GM18498 (cell line): Measurements from ENCODE around the gene FAM111B.

Source experiments
- ATAC-seq: cut with Tn5 transposase; IDR thresholded peaks from one replicate; pipeline ENCODE4 v1.9.1; 2021; ENCODE audit warnings: mild to moderate bottlenecking, moderate library complexity; ENCODE audit not compliant: unreplicated experiment

FAM111B gene

DNA sequence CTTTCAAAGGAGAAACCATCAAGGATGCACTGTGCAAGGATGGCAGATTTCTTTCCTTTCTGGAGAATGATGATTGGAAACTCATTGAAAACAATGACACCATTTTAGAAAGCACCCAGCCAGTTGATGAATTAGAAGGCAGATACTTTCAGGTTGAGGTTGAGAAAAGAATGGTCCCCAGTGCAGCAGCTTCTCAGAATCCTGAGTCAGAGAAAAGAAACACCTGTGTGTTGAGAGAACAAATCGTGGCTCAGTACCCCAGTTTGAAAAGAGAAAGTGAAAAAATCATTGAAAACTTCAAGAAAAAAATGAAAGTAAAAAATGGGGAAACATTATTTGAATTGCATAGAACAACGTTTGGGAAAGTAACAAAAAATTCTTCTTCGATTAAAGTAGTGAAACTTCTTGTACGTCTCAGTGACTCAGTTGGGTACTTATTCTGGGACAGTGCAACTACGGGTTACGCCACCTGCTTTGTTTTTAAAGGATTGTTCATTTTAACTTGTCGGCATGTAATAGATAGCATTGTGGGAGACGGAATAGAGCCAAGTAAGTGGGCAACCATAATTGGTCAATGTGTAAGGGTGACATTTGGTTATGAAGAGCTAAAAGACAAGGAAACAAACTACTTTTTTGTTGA lies 45.4 kb downstream of the FAM111B start:
- ATAC-seq, result peak; percentile 86

DNA sequence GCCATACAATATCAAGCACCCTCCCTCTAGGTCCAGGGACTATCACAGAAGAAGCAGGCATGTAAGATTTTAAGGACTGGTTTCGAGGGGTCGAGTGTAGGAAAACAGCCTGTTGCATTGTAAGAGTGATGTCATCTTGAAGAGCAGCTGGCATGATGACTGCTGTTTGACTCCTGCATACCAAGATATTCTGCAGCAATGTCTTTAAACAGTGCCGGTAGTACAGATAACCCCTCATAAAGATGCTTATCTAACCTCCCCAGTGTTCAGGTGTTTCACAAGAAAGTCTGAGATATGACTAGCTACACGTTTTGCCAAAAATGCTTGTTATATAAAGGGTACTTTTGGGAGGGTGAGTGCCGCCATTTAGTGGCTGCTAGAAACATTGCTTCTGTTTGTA lies 47.6 kb downstream of the FAM111B start:
- no peak for ATAC-seq

GRCh38 chr11:59157433-59157832 lies 50.4 kb downstream of the FAM111B start:
- ATAC-seq, result no peak

DNA sequence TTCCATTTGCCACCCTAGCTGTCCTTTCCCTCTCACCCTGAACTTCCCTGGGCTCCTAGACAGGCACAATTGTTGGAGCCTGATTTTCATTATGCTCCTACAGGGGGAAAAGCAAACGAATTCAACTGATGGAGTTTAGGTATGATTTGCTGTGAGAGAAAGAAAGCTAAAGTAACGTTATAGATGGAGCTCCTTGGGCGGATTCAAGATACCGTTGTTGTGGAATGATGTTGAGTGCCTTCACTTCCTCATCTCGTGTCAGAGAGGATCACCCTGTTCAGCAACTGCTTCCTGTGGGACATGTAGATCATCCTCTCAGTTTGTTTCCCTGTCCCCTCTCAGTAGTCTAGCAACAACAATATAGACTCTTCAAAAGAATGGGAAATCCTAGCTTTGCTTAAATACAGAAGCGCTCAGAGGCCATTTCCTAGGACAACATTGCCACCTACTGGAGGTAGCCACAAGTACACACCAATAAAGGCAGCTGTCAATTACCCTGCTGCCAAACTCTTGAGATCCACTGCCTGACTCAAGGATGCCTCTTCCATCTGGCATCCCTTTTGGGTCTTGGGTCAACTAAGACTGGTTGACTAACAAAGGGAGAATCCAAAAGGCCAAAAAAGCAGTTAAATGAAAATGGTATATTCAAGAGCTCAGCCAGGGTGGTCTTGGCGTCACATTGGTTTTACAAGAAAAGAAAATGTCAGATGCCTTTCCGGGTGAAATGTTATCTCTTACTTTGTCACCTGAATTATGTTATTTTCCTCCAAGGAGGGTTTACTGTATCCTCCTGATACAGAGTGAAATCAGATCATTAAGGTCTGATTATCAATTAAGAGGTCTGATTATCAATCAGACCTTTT lies 51.4 kb downstream of the FAM111B start:
- peak; percentile 91 for ATAC-seq

- no peak for ATAC-seq
These were observed 57.0 kb downstream of the FAM111B start for GRCh38 chr11:59164028-59164427.

GRCh38 chr11:59171508-59172322 lies 64.7 kb downstream of the FAM111B start, which contains the start of gene DTX4:
Gene DTX4 (plus strand): TSS chr11:59172132. CDS start chr11:59172596, 464 bp downstream.
- ATAC-seq, result peak; percentile 77

DNA sequence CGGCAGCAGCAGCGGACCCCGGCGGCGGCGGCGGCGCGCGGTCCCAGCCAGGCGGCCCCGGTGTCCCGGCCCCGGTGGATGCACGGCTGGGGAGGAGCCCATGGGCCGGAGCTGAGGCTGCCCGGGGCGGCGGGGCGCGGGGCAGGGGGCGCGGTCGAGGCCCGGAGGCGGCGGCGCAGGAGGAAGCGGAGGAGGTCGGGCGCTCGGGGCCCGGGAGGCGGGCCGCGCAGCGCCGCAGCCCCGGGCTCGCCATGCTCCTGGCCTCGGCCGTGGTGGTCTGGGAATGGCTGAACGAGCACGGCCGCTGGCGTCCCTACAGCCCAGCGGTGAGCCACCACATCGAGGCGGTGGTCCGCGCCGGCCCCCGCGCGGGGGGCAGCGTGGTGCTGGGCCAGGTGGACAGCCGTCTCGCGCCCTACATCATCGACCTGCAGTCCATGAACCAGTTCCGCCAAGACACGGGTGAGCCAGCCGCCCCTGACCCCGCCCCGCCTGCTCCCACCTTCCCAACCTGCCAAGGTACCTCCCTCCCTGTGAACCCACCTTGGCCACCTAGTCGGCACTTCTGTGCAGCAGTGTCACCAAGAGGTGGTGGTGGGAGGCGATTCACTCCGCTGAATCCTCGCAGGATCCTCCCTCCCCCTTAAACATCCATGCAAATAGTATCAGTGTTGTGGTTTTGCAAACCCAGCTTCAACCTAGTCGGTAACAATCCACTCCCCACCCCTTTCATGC lies 65.5 kb downstream of the FAM111B start:
- peak; percentile 35 for ATAC-seq

GRCh38 chr11:59173080-59173963 lies 66.3 kb downstream of the FAM111B start:
- ATAC-seq, result no peak

DNA sequence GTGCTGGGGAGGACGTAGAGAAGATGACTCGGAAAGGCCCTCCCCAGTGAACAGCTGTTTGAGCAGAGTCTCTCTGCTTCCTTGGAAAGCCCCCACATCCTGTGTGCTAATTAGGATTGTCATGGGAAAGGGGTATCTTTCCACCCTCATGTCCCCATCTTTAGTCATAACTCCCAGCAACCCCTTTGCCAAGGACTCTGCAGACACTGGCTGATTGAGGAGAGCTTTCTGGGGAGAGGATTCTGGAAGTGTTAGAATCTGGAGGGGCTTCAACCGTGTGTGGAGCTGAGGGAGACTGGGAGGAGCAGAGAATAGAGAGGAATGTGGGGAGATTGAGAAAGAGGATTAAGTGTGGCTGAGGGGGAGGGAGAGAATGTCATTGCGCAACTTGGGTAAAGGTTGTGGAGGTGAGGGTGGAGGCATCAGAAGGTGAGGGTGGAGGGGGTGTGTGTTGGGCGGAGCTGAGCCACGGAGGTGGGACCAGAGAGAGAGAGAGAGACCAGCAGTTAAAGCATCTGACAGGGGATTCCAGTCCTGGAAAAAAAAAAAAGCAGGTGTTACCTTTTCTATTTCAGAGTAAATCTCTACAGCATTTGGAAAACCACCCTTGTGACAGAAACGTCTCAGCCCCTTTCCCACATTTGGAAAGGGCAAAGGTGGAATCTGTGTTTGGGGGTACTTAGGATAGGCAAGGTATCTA lies 67.1 kb downstream of the FAM111B start:
- no peak for ATAC-seq

DNA sequence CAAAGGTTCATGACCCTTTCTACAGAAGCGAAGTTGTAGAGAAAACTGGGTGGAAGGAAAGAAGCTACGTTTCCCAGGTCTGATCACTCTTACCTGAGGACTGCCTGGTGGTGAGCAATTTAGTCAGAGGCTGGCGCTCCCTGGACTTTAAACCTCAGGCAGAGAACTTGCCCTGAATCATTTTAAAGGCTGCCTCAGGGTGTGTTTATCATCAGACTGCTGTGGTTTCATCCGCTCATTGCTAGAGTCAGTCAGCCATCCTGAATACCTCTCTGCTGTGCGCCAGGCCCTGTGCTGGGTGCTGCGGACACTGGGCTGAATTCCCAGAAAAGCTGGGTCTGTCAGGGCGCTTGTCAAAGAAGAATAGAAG lies 67.6 kb downstream of the FAM111B start:
- ATAC-seq, result no peak

DNA sequence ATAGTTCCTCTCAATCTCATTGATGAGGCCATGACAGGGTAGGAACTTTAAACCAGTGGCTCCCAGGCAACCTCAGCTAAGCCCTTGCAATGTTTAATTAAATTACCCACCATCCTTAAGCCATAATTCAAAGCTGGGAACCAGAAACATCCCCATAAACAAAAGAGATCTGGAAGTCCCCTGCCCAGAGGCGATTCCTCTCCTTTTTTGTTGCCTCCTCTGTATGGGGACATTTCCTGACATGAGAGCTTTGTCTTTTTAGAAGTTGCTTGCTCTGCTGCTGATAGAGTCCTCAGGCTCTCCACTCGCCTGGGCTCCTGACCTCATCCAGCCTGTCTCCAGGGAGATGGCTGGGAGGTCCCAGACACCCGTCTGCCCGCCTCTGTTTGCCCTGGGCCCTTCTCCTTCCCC lies 68.1 kb downstream of the FAM111B start:
- ATAC-seq, result no peak

GRCh38 chr11:59176330-59176729 lies 69.3 kb downstream of the FAM111B start:
- no peak for ATAC-seq
